Body of pancreas (tissue), 4 donors: ENCODE measurements around the gene PITPNC1.

Experiments used
- POLR2A ChIP-seq, 3 donors: fragments of 450-650 bp; IDR thresholded peaks; one replicate each; pipeline ENCODE4 v1.6.1; 2016; ENCODE audit warnings: antibody characterized with exemption in 3 of 3, mild to moderate bottlenecking in 2 of 3
- TF ChIP-seq, protein P1 (sequence below), 7 experiments: fragments of 450-650 bp in 4 of 7; fragments of 200-600 bp in 3 of 7; sonication (generic) in 3 of 7; IDR thresholded peaks; one replicate each; pipeline ENCODE4 v1.5.1; 2016 to 2019; ENCODE audit warnings: antibody characterized with exemption in 7 of 7

- TF ChIP-seq, protein P1, sequence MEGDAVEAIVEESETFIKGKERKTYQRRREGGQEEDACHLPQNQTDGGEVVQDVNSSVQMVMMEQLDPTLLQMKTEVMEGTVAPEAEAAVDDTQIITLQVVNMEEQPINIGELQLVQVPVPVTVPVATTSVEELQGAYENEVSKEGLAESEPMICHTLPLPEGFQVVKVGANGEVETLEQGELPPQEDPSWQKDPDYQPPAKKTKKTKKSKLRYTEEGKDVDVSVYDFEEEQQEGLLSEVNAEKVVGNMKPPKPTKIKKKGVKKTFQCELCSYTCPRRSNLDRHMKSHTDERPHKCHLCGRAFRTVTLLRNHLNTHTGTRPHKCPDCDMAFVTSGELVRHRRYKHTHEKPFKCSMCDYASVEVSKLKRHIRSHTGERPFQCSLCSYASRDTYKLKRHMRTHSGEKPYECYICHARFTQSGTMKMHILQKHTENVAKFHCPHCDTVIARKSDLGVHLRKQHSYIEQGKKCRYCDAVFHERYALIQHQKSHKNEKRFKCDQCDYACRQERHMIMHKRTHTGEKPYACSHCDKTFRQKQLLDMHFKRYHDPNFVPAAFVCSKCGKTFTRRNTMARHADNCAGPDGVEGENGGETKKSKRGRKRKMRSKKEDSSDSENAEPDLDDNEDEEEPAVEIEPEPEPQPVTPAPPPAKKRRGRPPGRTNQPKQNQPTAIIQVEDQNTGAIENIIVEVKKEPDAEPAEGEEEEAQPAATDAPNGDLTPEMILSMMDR (IDR thresholded peaks at IDR 0.05) = no peak
- TF ChIP-seq POLR2A (IDR thresholded peaks at IDR 0.05) = no peak
Observed at GRCh38 chr17:67566656-67567055, 189.6 kb downstream of the PITPNC1 start.
